GM12873 (cell line): ENCODE data around the gene ATP6V0E1.

Source experiments
- TF ChIP-seq, protein P1 (sequence below): IDR thresholded peaks from 2 replicates; pipeline ENCODE4 v1.5.1; 2012; ENCODE audit warnings: low read depth, mild to moderate bottlenecking, moderate library complexity, low read length, control low read depth; ENCODE audit not compliant: insufficient read depth; ENCODE audit errors: missing control alignments

ATP6V0E1 gene

DNA sequence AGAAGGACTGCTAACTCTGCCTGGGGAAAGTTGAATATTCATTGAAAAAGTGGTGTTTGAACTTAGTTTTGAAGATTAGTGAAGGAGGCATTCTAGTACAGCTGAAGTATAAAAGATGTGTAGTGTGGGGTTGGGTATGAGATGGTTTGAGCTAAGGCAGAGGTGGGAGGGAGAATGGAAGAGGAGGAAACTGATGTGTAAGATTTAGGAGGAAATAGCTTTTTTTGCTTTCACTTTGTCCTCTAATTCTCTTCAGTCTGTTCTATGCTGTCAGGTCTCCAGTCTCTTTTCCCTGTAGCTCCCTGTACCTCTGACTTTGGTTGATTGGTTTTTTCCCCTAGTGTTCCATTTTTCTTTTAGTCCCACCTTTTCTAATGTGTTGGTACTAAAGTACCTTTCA lies 81.6 kb downstream of the ATP6V0E1 start:
- TF ChIP-seq, protein P1, sequence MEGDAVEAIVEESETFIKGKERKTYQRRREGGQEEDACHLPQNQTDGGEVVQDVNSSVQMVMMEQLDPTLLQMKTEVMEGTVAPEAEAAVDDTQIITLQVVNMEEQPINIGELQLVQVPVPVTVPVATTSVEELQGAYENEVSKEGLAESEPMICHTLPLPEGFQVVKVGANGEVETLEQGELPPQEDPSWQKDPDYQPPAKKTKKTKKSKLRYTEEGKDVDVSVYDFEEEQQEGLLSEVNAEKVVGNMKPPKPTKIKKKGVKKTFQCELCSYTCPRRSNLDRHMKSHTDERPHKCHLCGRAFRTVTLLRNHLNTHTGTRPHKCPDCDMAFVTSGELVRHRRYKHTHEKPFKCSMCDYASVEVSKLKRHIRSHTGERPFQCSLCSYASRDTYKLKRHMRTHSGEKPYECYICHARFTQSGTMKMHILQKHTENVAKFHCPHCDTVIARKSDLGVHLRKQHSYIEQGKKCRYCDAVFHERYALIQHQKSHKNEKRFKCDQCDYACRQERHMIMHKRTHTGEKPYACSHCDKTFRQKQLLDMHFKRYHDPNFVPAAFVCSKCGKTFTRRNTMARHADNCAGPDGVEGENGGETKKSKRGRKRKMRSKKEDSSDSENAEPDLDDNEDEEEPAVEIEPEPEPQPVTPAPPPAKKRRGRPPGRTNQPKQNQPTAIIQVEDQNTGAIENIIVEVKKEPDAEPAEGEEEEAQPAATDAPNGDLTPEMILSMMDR: no peak

DNA sequence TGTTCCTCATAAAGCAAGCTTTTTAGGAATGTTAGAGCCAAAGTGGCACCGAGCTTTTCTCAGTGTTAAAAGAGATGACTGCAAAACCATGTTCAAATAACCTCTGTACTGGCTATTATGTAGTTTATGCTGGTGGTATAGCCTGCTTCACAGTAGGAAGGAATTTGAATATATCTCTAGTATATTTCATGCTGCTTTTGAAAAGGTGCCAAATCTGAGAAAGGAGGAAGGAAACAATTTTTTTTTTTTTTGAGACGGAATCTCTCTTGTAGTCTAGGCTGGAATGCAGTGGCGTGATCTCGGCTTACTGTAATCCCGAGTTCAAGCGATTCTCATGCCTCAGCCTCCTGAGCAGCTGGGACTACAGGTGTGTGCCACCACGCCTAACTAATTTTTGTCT lies 86.1 kb downstream of the ATP6V0E1 start:
- TF ChIP-seq, protein P1: no peak

DNA sequence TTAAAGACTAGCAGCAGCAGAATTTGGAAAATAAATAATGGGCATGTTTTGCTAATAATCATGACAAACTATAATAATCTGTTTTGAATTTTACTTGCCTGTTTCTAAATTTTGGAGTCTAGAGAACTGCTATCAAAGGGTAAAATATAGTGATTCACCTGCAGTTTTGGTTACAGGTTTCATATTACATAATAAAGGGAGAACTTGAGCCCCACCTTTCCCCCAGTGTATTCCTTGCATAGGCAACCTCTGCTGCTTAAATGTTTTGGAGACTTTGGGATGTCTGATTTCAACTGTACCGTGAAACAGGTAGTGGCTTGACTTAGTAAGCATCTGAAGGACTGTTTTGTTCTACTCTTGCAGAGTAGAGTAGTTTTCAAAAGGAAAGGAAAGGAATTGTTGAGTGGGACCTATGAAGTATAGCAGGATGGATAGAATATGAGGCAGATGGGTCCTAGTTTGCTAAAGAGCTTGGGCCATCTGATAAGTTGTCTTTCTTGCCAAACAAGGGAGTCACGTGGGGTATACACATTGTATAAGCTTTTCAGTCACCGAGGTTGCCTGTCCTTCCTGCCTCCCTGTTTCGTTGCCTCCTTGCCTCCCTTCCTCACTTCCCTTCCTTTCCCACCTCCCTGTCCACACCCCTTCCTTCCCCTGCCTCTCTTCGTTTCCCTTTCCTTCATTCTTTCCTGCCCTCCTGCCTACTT lies 91.7 kb downstream of the ATP6V0E1 start:
- TF ChIP-seq, protein P1: no peak

DNA sequence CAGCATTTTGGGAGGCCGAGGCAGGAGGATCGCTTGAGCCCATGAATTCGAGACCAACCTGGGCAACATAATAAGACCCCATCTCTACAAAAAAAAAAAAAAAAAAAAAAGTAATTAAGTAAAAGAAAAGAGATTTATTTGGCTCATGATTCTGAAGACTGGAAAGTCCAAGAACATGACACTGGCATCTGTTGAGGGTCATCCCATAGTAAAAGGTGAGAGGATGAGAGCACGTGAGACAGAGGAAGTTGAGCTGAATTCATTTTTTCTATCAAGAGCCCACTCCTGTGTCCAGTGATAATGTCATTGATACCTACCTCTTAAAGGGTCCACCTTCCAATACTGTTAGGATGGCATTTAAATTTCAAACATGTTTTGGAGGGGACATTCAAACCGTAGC lies 92.4 kb downstream of the ATP6V0E1 start:
- TF ChIP-seq, protein P1: no peak

DNA sequence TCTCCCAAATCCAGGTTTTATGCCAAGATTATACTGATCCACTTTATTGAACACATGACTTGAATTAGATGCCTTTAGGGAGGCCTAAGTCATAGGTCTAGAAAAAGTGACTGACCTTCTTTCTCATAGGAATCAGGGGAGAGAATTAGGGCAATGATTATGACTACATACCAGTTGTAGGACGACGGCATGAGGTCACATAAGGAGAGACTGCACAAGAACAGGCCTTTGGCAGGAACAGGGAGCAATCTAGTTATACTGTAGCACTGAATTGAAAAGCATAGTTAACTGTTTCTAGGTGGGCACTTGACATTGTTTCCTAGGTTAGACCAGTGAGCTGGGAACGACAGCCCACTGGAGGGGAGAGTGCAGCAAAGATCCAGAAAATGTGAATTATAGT lies 95.3 kb downstream of the ATP6V0E1 start:
- TF ChIP-seq, protein P1: no peak
